Activated CD8-positive, alpha-beta T cell treated with anti-CD3 and anti-CD28 coated beads, Interleukin-2, amount 10 ng/mL, durations not matched to agents 7 days and 5 days (primary cell): ENCODE measurements around the gene LHFPL5. TPM values are rescaled to one million over a fixed set of nuclear protein-coding genes. Genes with fewer than 3 reads are reported as not detected.

Experiments used
- ATAC-seq: fragments of 150-1000 bp; cut with Tn5 transposase; one replicate; pipeline ENCODE4 v1.10.0; 2021; ENCODE audit warnings: moderate library complexity
- CTCF ChIA-PET: fragments of 350-600 bp; sonication (Branson Sonifier 250); formaldehyde crosslinking; loops from one replicate; lab custom pipeline; 2021; ENCODE audit warnings: antibody characterized with exemption; lab: Charles Lee
- POLR2A ChIA-PET: fragments of 350-600 bp; sonication (Branson Sonifier 250); formaldehyde crosslinking; loops from one replicate; lab custom pipeline; 2021; ENCODE audit warnings: antibody characterized with exemption; lab: Charles Lee
- DNase-seq: peaks from one replicate; pipeline ENCODE4 v3.0.0-alpha.2; 2020
- H3K27ac Mint-ChIP-seq: one replicate; pipeline ENCODE4 v1.8.0; 2021; ENCODE audit warnings: mild to moderate bottlenecking, mixed read lengths
- H3K27me3 Mint-ChIP-seq: one replicate; pipeline ENCODE4 v1.8.0; 2021; ENCODE audit warnings: low read depth, mixed read lengths
- H3K36me3 Mint-ChIP-seq: one replicate; pipeline ENCODE4 v1.8.0; 2021; ENCODE audit warnings: low read depth, mixed read lengths
- H3K4me1 Mint-ChIP-seq: one replicate; pipeline ENCODE4 v1.8.0; 2021; ENCODE audit warnings: low read depth, mixed read lengths
- H3K4me3 Mint-ChIP-seq: one replicate; pipeline ENCODE4 v1.8.0; 2021; ENCODE audit warnings: mild to moderate bottlenecking, mixed read lengths
- H3K9me3 Mint-ChIP-seq: one replicate; pipeline ENCODE4 v1.8.0; 2022; ENCODE audit warnings: mixed read lengths; ENCODE audit not compliant: insufficient read depth
- total RNA-seq, 2 experiments: library from RNA; stranded (reverse); gene quantifications; one replicate each; pipeline ENCODE4 v1.2.3, GENCODE V29; 2021

The LHFPL5 gene
- total RNA-seq, 2 experiments from 2014 or later = not detected

GRCh38 chr6:35780719-35781118 is 24.4 kb upstream of the LHFPL5 start, which contains the start of gene CLPSL1:
CLPSL1 (plus strand) TSS chr6:35781019; CDS start chr6:35781111, 92 bp downstream.
- no peaks in the 10 kb centered on the region for H3K4me1 Mint-ChIP-seq
- CTCF ChIA-PET = no interaction called here
- no peak within 1 kb of the TSS for H3K4me3 Mint-ChIP-seq
- peaks cover 33% of the 10 kb centered on the region for H3K27me3 Mint-ChIP-seq
- no peak within 1 kb of the TSS for H3K27ac Mint-ChIP-seq
- H3K36me3 Mint-ChIP-seq = no peaks in the 10 kb centered on the region
- no peaks in the 10 kb centered on the region for H3K9me3 Mint-ChIP-seq
- DNase-seq = no peak
- ATAC-seq = no peak
- POLR2A ChIA-PET = interaction anchor here (0.6 kb wide), 1 partner anchor 147 kb away, joined by 3 read pairs; no protein-coding TSS in a partner anchor

GRCh38 chr6:35781290-35781689 is 23.9 kb upstream of the LHFPL5 start:
- no peak overlapping the region for H3K27ac Mint-ChIP-seq
- peaks cover 33% of the 10 kb centered on the region for H3K27me3 Mint-ChIP-seq
- no peaks in the 10 kb centered on the region for H3K36me3 Mint-ChIP-seq
- ChIA-PET CTCF (no interaction called here), POLR2A (interaction anchor here (0.6 kb wide), 1 partner anchor 148 kb away, joined by 3 read pairs; no protein-coding TSS in a partner anchor)
- ATAC-seq (no peak), DNase-seq (no peak)
- H3K9me3 Mint-ChIP-seq = no peaks in the 10 kb centered on the region
- no peaks in the 10 kb centered on the region for H3K4me1 Mint-ChIP-seq
- H3K4me3 Mint-ChIP-seq = no peak overlapping the region

- peaks cover 33% of the 10 kb centered on the region for H3K27me3 Mint-ChIP-seq
- no peak overlapping the region for H3K27ac Mint-ChIP-seq
- no peaks in the 10 kb centered on the region for H3K9me3 Mint-ChIP-seq
- ATAC-seq (no peak), DNase-seq (no peak)
- CTCF ChIA-PET = no interaction called here
- H3K4me1 Mint-ChIP-seq = no peaks in the 10 kb centered on the region
- H3K36me3 Mint-ChIP-seq = no peaks in the 10 kb centered on the region
- H3K4me3 Mint-ChIP-seq = no peak overlapping the region
- POLR2A ChIA-PET = no interaction called here
These were observed 22.7 kb upstream of the LHFPL5 start for GRCh38 chr6:35782424-35782823.

- Mint-ChIP-seq H3K27me3 (peaks cover 43% of the 10 kb centered on the region), H3K36me3 (no peaks in the 10 kb centered on the region), H3K9me3 (no peaks in the 10 kb centered on the region), H3K4me3 (no peak overlapping the region), H3K4me1 (no peaks in the 10 kb centered on the region), H3K27ac (no peak overlapping the region)
- ChIA-PET POLR2A (interaction anchor here (0.6 kb wide), 1 partner anchor 20 kb away, joined by 4 read pairs; no protein-coding TSS in a partner anchor), CTCF (no interaction called here)
- ATAC-seq (no peak), DNase-seq (no peak)
These were observed 21.0 kb upstream of the LHFPL5 start for GRCh38 chr6:35784200-35784599.

DNA sequence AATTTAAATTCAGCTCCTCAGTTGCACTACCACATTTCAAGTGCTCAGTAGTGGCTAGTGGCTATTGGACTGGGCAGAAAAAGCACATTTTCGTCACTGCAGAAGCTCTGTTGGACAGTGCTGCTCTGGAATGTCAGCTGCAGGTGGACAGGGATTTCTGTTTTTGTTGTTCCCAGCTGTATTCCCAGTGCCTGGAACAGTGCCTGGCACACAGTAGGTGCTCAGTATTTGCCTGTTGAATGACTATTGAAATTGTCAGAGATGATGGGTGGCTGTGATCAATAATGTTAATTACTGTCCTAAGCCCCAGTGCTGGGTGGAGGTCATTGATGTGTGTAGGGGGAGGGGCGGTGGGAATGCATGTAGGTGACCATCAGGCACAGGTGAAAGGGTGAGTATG is 18.9 kb upstream of the LHFPL5 start:
- Mint-ChIP-seq H3K4me3 (no peak overlapping the region), H3K27ac (no peak overlapping the region), H3K27me3 (peaks cover 43% of the 10 kb centered on the region), H3K4me1 (no peaks in the 10 kb centered on the region), H3K36me3 (no peaks in the 10 kb centered on the region), H3K9me3 (no peaks in the 10 kb centered on the region)
- ChIA-PET CTCF (no interaction called here), POLR2A (no interaction called here)
- no peak for ATAC-seq
- DNase-seq = no peak

GRCh38 chr6:35786810-35787209 is 18.3 kb upstream of the LHFPL5 start:
- Mint-ChIP-seq H3K27me3 (peaks cover 43% of the 10 kb centered on the region), H3K4me3 (no peak overlapping the region), H3K36me3 (no peaks in the 10 kb centered on the region), H3K27ac (no peak overlapping the region), H3K4me1 (no peaks in the 10 kb centered on the region), H3K9me3 (no peaks in the 10 kb centered on the region)
- no peak for ATAC-seq
- POLR2A ChIA-PET = no interaction called here
- DNase-seq = no peak
- CTCF ChIA-PET = no interaction called here

- no peak overlapping the region for H3K27ac Mint-ChIP-seq
- no peak for DNase-seq
- no peak for ATAC-seq
- no peaks in the 10 kb centered on the region for H3K9me3 Mint-ChIP-seq
- H3K4me3 Mint-ChIP-seq = no peak overlapping the region
- H3K36me3 Mint-ChIP-seq = no peaks in the 10 kb centered on the region
- ChIA-PET POLR2A (no interaction called here), CTCF (no interaction called here)
- no peaks in the 10 kb centered on the region for H3K4me1 Mint-ChIP-seq
- peaks cover 43% of the 10 kb centered on the region for H3K27me3 Mint-ChIP-seq
These were observed 17.6 kb upstream of the LHFPL5 start for GRCh38 chr6:35787266-35788218.

DNA sequence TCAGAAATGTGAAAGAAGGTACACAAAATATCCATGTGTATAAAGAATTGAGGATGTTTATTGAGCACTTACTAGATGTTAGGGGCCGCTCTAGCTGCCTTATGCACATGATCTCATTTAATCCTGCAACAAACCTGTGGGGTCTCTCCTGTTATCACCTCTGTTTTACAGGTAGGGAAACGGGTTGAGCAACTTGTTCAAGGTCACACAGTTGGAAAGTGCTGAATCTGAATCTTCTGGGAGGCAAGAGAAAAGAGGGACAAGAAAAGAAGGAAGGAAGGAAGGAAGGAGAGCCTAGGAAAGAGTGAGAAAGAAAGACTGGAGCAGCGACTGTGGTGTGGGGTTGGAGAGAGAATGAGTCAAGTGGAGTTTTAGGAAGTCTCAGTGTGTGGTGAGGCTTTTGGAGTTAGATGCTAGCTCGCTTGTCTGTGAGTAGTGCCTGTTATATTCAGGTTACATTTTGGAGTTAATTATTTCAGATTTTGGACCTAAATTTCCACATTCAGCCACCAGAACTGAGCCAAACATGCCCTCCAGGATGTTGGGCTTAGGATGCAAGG is 16.6 kb upstream of the LHFPL5 start:
- DNase-seq (no peak), ATAC-seq (no peak)
- Mint-ChIP-seq H3K27ac (no peak overlapping the region), H3K4me1 (no peaks in the 10 kb centered on the region), H3K36me3 (no peaks in the 10 kb centered on the region), H3K27me3 (peaks cover 46% of the 10 kb centered on the region), H3K4me3 (no peak overlapping the region), H3K9me3 (no peaks in the 10 kb centered on the region)
- ChIA-PET POLR2A (no interaction called here), CTCF (no interaction called here)

- Mint-ChIP-seq H3K27ac (no peak overlapping the region), H3K27me3 (peaks cover 34% of the 10 kb centered on the region), H3K36me3 (no peaks in the 10 kb centered on the region), H3K4me1 (no peaks in the 10 kb centered on the region), H3K4me3 (no peak overlapping the region), H3K9me3 (no peaks in the 10 kb centered on the region)
- POLR2A ChIA-PET = no interaction called here
- ATAC-seq (no peak), DNase-seq (no peak)
- CTCF ChIA-PET = no interaction called here
These were observed 14.5 kb upstream of the LHFPL5 start for GRCh38 chr6:35790683-35791082.

DNA sequence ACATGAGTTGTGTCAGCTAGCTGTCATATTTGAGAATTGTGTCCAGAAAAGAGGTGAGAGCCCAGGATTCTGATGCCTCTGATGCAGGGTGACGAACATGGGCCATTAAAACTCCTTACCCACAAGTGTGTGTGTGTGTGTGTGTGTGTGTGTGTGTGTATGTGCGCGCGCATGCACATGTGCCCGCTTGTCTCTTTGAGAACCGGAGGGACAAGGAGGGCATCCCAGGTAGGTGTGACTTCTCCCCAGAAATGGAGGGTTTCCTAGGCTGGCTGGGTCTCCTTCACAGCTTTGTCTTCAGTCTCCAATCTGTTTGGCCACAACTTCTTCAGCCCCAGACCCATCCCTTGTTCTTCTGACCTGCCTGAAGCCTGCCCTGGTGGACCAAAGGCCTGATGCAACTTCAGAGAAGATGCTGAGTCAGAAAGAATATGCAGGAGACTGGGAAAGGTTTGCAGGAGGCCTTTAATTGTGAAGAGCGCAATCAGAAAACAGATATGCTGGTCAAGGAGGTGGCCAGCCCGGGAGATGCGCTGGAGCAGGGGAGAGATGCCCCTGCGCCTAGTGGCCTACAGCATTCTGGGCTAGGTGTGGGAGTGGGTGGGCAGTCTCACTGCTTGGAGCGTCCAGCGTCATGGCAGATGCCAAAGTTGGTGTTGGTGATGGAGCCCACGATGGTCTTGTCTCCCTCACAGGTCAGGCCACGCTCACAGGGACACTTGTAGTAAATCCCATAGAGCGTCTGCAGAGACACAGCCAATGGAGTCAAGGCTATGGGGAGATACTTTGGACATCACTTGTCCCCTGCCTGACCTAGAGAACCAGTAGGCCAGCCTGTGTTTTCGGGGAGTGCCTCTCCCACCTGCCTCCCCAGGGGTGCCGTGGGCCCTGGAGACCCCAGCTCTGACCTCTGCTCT is 10.4 kb upstream of the LHFPL5 start:
- Mint-ChIP-seq H3K27ac (no peak overlapping the region), H3K27me3 (peaks cover 9% of the 10 kb centered on the region), H3K9me3 (no peaks in the 10 kb centered on the region), H3K36me3 (no peaks in the 10 kb centered on the region), H3K4me1 (no peaks in the 10 kb centered on the region), H3K4me3 (no peak overlapping the region)
- DNase-seq (no peak), ATAC-seq (no peak)
- ChIA-PET CTCF (no interaction called here), POLR2A (no interaction called here)

DNA sequence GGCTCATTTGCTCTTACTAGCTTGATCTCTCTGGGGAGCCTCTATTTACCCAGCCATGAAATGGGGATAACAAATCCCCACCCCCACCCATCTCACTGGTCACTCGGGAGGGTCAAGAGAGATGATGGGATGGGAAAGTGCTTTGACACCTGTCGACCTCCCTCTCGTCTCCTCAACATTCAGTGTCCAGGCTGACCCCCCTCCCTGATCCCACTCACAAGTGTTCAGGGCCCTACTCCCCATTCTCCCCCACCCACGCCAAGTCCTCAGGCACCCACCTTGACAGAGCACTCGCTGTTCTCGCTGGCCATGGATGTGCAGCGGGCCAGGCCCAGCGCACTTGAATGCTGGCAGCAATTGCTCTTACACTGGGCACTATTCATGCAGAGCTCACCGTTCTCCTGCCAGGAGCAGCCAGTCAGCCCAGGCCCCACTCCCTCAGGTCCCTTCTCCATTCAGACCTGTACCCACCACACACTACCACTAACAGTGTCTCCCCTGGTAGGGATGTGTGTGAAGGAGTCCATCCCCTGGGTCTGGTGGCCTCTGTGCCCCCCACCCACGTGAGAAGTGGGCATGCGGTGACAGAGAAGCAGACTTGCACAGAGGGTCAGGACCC is 9.6 kb upstream of the LHFPL5 start:
- Mint-ChIP-seq H3K4me1 (no peaks in the 10 kb centered on the region), H3K27me3 (peaks cover 5% of the 10 kb centered on the region), H3K36me3 (no peaks in the 10 kb centered on the region), H3K4me3 (no peak overlapping the region), H3K9me3 (no peaks in the 10 kb centered on the region), H3K27ac (no peak overlapping the region)
- ATAC-seq (no peak), DNase-seq (no peak)
- CTCF ChIA-PET = no interaction called here
- POLR2A ChIA-PET = no interaction called here
